ENCODE results near the gene ZDHHC7. TPM values are rescaled to one million over a fixed set of nuclear protein-coding genes. Genes with fewer than 3 reads are reported as not detected.
"Not testable (repeated sequence)": the region's sequence is repeated elsewhere in the genome, so short reads cannot be mapped to it uniquely, and the experiment has no call there.

The ZDHHC7 gene
- total RNA-seq, 1 donor from 2014 or later = 43.6 TPM

DNA sequence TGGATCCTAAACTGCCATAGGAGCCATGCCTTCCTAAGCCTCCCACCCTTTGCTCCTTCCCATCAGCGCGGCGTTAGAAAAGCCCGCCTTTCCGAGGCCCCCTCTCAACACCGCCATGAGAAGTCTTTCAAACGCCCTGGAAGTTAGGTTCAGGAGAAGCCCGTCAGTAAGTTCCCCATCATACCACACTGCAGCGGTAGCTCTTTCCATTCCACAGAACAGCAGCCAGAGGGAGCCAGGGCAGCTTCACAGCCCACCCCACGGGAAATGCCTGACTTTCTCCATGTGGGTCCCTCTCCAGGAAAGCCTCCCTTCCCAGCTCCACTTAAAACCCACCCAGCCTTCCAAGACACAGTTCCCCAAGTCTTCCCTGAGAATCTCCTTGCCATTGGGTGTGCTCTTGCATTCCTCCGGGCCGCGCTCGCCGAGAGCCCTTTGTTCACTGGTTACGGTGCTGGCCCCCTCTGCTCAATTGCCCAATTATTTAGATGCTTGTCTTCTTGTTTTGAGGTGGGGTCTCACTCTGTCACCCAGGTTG is 44.9 kb upstream of the ZDHHC7 start:
- Mint-ChIP-seq H3K9me3 (ENCODE audit: unreplicated experiment) (no peaks in the 10 kb centered on the region), H3K36me3 (ENCODE audit: unreplicated experiment) (no peaks in the 10 kb centered on the region), H3K27ac (ENCODE audit: unreplicated experiment) (no peak overlapping the region), H3K27me3 (ENCODE audit: unreplicated experiment) (peaks cover 4% of the 10 kb centered on the region), H3K4me3 (ENCODE audit: unreplicated experiment) (no peak overlapping the region), H3K4me1 (ENCODE audit: low read depth, unreplicated experiment) (peaks cover 37% of the 10 kb centered on the region)
- DNase-seq = peak; percentile 44
- TF ChIP-seq, protein P1, sequence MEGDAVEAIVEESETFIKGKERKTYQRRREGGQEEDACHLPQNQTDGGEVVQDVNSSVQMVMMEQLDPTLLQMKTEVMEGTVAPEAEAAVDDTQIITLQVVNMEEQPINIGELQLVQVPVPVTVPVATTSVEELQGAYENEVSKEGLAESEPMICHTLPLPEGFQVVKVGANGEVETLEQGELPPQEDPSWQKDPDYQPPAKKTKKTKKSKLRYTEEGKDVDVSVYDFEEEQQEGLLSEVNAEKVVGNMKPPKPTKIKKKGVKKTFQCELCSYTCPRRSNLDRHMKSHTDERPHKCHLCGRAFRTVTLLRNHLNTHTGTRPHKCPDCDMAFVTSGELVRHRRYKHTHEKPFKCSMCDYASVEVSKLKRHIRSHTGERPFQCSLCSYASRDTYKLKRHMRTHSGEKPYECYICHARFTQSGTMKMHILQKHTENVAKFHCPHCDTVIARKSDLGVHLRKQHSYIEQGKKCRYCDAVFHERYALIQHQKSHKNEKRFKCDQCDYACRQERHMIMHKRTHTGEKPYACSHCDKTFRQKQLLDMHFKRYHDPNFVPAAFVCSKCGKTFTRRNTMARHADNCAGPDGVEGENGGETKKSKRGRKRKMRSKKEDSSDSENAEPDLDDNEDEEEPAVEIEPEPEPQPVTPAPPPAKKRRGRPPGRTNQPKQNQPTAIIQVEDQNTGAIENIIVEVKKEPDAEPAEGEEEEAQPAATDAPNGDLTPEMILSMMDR (IDR thresholded peaks at IDR 0.05; ENCODE audit: partially characterized antibody, unreplicated experiment) = no peak

DNA sequence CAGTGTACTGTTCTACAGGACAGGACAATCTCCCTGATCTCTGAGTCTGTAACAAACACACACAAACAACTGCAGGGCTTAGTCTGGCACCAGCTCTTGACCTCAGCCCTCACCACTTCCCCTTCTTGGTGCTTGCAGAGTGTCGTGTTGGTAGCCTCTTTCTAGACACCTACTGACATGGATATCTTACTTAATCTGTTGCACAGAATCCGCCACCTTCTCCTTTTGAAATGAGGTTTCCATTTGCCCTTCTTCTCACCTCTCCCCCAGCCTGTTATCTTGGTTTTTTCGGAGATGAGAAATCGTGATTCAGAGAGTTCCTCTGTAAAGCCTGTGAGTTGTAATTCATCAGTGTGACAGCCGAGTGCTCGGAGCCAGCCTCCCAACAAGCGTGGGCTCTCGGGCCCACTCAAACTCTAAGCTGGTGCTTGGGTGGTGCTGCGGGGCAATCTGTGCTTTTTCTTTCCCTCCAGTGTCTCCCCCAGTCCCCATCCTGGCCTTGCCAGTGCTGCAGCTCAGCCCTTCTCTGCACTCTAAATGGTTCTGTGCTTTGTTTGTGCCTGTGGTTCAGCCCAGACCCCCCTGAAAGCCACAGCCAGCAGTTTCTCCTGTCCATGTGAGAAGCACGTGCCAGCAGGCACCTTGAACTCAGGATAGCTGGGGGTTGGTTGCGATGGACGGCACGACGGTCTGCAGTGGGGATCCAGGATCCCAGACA is 44.3 kb upstream of the ZDHHC7 start:
- H3K27ac Mint-ChIP-seq (ENCODE audit: unreplicated experiment) = no peak overlapping the region

DNA sequence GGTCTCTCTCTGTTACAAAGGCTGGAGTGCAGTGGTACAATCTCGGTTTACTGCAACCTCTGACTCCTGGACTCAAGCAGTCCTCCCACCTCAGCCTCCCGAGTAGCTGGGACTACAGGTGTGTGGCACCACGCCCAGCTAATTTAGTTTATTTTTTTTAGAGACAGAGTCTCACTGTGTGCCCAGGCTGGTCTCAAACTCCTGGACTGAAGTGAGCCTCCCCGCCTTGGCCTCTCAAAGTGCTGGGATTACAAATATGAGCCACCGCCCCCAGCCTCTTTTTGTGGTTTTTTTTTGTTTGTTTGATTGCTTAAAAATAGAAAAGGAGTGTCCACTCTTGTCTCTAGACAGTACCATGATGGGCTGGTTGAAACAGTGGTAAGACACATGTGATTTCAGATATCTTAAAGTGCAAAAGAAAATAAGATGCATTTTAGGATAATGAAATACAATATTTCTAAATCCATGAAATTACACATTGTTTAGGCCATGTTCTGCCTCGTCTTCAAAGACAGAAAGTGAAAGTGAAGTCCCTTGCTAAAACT is 43.7 kb upstream of the ZDHHC7 start:
- Mint-ChIP-seq H3K9me3 (ENCODE audit: unreplicated experiment) (no peaks in the 10 kb centered on the region), H3K27ac (ENCODE audit: unreplicated experiment) (no peak overlapping the region), H3K36me3 (ENCODE audit: unreplicated experiment) (no peaks in the 10 kb centered on the region), H3K4me1 (ENCODE audit: low read depth, unreplicated experiment) (peaks cover 37% of the 10 kb centered on the region), H3K4me3 (ENCODE audit: unreplicated experiment) (no peak overlapping the region), H3K27me3 (ENCODE audit: unreplicated experiment) (peaks cover 6% of the 10 kb centered on the region)
- TF ChIP-seq, protein P1 (IDR thresholded peaks at IDR 0.05; ENCODE audit: partially characterized antibody, unreplicated experiment) = no peak
- DNase-seq = no peak

More for the DNA sequence above, 44.3 kb upstream of the ZDHHC7 start:
- Mint-ChIP-seq H3K27me3 (ENCODE audit: unreplicated experiment) (peaks cover 4% of the 10 kb centered on the region), H3K9me3 (ENCODE audit: unreplicated experiment) (no peaks in the 10 kb centered on the region), H3K4me1 (ENCODE audit: low read depth, unreplicated experiment) (peaks cover 37% of the 10 kb centered on the region), H3K36me3 (ENCODE audit: unreplicated experiment) (no peaks in the 10 kb centered on the region), H3K4me3 (ENCODE audit: unreplicated experiment) (peak overlapping the region; percentile 49)
- DNase-seq = no peak
- TF ChIP-seq, protein P1 (IDR thresholded peaks at IDR 0.05; ENCODE audit: partially characterized antibody, unreplicated experiment) = no peak

DNA sequence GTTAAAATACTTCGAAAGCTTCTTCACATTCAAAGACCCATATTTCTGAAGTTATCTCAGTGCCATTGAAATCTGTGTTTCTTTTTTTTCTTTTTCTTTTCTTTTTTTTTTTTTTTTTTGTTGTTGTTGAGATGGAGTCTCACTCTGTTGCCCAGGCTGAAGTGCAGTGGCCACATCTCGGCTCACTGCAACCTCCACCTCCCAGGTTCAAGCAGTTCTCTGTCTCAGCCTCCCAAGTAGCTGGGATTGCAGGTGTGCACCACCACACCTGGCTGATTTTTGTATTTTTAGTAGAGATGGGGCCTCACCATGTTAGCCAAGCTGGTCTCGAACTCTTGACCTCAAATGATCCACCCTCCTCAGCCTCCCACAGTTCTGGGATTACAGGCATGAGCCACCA is 43.0 kb upstream of the ZDHHC7 start:
- not testable (repeated sequence) for H3K27ac Mint-ChIP-seq (ENCODE audit: unreplicated experiment); DNase-seq; H3K4me3 Mint-ChIP-seq (ENCODE audit: unreplicated experiment); H3K36me3 Mint-ChIP-seq (ENCODE audit: unreplicated experiment); H3K27me3 Mint-ChIP-seq (ENCODE audit: unreplicated experiment); H3K9me3 Mint-ChIP-seq (ENCODE audit: unreplicated experiment)
- peaks cover 35% of the 10 kb centered on the region for H3K4me1 Mint-ChIP-seq (ENCODE audit: low read depth, unreplicated experiment)

DNA sequence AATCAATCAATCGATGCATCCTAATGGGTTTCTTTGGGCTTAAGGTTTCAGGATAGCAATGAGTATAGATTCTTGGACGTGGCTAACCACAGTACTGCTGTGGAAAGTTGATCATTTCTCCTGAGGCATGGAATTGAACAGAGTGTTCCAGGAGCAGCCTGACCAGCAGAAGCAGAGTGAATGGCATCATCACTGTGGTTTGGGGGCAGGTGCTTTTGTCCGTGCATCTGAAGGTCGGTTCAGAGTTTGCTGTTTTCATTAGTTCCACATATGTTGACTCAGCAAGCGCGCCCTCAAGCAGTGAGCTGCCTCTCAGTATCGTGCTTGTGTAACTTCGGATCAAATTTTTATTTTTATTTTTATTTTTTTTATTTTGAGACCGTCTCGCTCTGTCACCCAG is 41.2 kb upstream of the ZDHHC7 start:
- Mint-ChIP-seq H3K9me3 (ENCODE audit: unreplicated experiment) (peaks cover 2% of the 10 kb centered on the region), H3K27ac (ENCODE audit: unreplicated experiment) (no peak overlapping the region), H3K4me1 (ENCODE audit: low read depth, unreplicated experiment) (peaks cover 28% of the 10 kb centered on the region), H3K27me3 (ENCODE audit: unreplicated experiment) (peaks cover 6% of the 10 kb centered on the region), H3K36me3 (ENCODE audit: unreplicated experiment) (no peaks in the 10 kb centered on the region), H3K4me3 (ENCODE audit: unreplicated experiment) (no peak overlapping the region)
- TF ChIP-seq, protein P1 (IDR thresholded peaks at IDR 0.05; ENCODE audit: partially characterized antibody, unreplicated experiment) = no peak
- DNase-seq = no peak

Data from glutamatergic neuron (in vitro differentiated cells).